EL (cell line): ENCODE results near the gene UPK3BL1.
"Not testable (repeated sequence)": the region's sequence is repeated elsewhere in the genome, so short reads cannot be mapped to it uniquely, and the experiment has no call there.

Experiments
- DNase-seq: peaks from one replicate; pipeline ENCODE4 v3.0.0-alpha.2; 2016

Gene UPK3BL1

DNA sequence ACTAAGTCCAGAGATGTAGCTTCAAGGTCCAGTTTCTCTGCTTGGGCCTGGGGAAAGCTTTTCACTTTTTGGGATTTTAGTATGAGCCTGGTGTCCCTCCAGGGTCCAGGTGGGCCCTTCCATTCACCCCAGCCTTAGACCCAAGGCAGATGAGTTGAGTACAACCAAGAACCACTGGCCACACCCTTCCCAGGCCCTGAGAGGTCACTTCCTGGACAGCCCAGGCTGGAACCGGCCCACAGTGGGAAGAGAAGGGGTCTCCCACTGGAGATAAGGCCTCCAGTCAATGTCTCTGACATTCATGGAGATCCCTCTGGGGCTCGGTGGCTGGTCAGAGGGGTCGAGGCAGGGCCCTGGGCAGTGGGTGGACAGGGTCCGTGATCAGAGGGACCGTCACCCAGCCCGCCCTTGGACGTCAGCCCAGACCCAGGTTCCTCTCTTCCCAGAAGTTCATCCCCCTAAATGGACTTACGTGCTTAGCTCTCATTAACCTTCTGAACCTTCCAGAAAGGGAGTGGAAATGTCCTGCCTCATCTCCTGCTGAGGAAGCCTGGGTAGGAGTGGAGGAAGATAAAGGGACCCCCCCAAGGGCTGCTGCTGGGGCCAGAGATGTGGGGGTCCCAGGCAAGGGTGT is 15.2 kb downstream of the UPK3BL1 start:
- not testable (repeated sequence) for DNase-seq

DNA sequence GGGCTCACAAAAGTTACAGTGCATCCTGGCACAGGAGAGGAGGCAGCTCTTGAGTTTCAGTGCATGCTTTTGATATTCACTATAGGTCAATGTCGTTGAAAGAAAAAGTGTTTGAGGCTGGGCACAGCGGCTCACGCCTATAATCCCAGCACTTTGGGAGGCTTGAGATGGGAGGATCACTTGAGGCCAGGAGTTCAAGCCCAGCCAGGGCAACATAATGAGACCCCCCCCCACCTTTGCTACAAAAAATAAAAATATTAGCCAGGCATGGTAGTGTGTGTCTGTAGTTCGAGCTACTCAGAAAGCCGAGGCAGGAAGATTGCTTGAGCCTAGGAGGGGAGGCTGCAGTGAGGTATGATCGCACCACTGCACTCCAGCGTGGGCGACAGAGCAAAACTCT is 24.5 kb downstream of the UPK3BL1 start:
- DNase-seq = peak; percentile 0

DNA sequence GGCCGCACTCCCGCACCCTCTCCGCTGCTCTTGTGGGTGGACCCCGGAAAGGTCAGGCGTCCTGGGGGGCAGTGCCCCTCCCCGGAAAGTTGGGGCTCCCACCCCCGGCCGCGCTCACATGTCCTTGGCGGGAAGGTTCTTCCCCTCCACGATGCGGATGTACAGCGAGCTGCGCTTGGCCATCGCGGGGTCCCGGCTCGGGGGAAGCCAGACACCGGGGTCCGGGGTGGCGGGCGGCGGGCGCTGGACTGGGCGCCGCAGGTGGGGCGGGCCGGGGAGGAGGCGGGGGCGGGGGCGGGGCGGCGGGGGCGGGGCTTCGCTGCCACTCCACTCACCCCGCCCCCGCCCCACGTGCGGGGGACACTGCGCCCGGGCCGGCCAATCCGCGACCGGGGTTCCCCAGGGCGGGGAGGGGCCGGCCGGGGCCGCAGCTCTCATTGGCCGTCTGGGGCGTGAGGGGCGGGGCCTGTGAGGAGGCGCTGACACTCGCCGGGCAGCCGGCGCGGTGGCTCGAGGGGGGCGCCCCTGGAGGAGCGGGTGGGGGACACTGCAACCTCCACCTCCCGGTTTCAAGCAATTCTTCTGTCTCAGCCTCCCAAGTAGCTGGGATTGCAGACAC is 26.0 kb downstream of the UPK3BL1 start, which contains the start of gene RASA4:
Gene RASA4, minus strand, starts transcription at position 250 of the 619 bp plus-strand sequence. Its CDS starts 67 bp downstream, at position 183.
- DNase-seq = peak; percentile 29

DNA sequence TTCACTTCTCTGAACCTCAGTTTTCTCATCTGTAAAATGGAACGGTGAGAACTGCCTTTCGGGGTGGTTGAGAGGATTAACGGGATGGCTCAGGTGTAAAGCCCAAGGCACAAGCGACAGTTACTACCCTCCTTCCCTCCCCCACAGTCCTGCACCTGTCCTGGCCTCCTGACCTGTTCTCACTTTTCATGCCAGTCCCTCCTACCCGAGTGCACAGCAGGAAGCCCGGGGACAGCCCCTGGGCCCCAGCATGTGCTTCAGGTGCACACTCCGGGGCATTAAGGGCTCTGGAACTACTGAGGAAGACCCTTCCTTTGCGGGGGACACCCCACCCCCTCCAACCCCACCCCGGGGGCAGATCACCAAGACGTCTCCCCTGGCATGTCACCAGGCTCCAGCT is 26.7 kb downstream of the UPK3BL1 start:
- DNase-seq = not testable (repeated sequence)

DNA sequence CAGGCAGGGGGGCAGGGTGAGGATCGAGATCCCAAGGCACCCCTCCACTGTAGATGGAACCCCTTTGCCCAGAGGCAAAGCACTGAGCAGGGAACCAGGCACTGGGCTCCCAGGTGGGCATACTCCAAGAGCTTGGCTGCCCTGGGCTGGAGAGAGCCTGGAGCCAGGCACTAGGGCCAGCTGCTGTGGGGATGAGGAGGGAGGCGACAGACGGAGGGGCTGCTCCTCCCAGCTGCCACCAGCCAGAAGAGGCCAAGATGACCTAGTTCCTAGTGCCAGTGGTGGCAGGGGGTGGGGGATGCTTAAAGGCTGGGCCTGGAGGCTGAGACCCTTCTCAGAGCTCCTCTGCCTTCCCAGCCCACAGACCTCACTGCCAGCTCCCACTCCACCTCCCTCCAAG is 27.7 kb downstream of the UPK3BL1 start:
- DNase-seq = not testable (repeated sequence)

DNA sequence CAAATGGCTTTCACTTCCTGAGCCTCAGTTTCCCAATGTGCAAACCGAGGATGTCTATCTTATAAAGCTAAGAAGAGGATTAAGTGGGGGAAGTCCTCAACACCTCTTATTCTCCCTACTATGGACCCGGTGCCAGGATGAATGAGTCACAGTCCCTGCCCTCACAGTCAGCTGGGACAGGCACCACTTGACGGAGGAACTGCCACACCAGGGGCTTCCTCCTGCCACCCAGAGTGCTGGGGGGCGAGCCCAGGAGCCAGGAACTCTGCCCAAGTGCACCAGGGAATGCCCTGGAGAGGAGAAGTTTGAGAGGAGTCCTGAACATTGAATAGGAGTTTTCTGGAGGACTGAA is 28.3 kb downstream of the UPK3BL1 start:
- DNase-seq = not testable (repeated sequence)

DNA sequence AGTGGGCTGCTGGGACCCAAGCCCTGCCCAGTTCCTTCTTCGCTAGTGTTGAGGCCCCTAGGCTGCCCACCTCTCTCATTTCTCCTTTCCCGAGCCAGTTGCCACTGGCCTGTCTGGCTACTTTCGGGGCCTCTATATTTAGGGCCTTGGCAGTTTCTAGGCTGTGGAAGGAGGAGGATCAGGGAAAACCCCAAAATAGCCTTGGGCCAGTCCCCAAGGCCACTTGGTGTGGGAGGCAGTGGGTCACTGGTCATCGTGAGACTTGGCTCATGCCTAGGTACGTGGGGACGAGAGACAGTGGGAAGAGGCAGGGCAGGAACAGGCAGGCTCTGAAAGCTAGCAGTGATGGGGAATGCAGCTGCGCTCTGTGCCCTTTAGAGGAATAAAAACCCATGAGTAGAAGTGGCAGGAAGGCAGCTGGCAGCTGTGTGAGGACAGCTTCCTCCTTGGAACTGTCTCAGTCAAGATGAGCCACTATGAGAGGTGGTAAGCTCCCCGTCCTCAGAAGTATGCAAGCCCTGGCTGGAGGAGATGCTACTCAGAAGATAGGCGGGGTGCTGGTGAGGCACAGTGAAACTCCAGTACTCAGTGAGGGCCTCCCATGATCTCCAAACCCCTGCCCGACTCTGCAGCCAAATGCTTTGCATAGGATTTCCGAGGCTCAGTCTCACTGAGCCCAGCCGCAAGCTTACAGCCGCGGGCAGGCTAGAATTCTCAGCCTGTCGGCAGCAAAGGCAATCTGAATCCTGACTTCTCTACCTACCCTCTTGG is 28.8 kb downstream of the UPK3BL1 start:
- DNase-seq = not testable (repeated sequence)

DNA sequence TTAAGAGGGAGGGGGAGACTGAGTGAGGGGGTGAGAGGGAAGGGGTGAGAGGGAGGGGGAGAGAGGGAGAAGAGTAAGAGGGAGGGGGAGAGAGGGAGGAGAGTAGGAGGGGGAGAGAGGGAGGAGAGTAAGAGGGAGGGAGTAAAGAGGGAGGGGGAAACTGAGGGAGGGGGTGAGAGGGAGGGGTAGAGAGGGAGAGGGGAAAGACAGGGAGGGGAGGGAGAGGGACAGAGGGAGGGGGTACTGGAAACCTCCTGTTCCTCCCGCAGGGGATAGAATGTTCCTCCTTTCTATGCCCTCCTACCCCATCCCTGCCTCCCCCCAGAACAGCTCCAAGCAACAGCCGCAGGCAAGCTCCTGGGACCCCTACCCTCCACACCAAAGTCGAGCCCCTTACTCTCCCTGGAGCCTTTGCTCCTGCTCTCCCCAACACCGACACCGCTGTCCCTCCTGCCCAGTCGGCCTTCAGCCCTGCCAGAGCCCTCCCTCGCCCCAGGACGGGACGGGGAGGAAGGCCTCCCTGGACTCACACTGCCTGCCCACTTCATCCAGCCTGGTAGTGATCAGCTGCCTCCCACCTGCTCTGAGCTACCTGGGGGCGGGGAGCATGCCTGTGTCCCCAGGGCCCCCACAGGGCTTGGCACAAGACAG is 30.8 kb downstream of the UPK3BL1 start:
- DNase-seq = peak; percentile 36

DNA sequence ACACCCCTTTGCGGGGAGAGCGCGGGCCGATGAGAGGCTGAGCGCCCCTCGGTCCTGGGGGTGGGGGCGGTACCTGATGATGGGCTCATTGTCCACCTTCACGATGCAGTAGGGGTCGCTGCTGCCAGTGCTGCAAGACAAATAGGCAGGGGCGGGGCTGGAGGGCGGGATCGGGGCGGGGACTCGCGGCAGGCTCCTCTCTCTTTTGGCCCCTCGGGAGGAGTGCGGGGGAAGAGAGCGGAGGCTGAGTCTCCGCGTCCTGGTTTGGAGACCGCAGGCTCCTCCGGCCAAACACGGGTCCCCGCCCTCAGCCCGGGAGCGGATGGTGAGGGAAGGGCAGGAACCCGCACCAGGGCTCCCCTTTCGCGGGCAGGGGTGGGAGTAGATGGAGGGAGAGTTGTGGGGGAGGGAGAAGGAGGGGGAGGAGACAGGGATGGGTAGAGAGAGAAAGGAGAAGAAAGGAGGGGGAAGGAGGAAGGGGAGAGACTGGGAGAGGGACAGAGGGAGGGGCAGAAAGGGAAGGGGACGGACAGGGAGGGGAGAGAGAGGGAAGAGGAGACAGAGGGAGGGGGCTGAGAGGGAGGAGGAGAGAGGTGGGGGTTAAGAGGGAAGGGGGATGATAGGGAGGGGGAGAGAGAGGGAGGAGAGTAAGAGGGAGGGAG is 31.4 kb downstream of the UPK3BL1 start:
- not testable (repeated sequence) for DNase-seq

DNA sequence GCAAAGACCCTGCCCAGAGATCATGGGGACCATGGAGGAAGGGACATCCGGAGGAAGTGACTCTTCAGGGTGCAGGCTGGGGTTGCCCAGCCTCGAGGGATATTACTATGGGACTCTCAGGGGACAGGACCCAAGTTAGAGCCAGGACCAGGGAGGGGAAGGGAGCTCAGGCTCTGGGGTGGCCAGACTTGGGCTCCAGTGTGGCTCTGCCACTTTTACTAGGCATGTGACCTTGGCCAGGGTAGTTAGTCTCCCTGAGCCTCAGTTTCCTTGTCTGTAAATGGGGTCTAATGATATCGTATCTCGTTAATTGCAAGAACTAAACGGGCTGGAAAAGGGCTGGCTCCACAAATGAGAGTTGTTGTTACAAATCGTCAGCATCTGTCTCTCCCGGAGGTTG is 32.1 kb downstream of the UPK3BL1 start:
- not testable (repeated sequence) for DNase-seq

DNA sequence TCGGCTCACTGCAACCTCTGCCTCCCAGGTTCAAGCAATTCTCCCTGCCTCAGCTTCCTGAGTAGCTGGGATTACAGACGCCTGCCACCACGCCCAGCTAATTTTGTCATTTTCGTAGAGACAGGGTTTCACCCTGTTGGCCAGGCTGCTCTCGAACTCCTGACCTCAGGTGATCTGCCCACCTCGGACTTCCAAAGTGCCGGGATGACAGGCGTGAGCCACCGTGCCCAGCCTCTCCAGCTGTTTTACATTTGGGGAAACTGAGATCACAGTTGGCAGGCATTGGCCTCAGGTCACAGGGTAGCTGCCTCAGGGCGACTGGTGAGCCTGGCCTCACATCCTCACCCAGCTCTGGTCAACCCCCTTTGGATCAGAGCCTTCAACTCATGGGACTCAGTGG is 32.9 kb downstream of the UPK3BL1 start:
- not testable (repeated sequence) for DNase-seq

DNA sequence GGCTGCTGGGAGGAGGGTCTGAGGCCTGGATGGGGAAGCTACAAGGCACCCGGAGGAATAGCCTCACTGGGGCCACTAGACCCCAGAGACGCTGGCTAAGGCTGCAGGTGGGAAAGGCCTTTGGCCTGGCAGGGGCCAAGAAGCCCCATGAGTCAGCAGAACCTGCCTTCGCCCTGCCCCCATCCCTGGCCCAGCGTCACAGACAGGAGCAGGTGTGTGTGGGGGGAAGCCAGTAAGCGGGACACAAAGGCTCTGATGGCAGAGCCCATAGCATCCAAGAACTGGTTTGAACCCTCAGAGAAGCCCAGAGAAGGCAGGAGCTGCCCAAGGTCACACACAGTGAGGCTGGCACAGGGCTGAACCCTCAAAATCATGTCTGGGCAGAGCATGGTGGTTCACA is 35.7 kb downstream of the UPK3BL1 start:
- not testable (repeated sequence) for DNase-seq

DNA sequence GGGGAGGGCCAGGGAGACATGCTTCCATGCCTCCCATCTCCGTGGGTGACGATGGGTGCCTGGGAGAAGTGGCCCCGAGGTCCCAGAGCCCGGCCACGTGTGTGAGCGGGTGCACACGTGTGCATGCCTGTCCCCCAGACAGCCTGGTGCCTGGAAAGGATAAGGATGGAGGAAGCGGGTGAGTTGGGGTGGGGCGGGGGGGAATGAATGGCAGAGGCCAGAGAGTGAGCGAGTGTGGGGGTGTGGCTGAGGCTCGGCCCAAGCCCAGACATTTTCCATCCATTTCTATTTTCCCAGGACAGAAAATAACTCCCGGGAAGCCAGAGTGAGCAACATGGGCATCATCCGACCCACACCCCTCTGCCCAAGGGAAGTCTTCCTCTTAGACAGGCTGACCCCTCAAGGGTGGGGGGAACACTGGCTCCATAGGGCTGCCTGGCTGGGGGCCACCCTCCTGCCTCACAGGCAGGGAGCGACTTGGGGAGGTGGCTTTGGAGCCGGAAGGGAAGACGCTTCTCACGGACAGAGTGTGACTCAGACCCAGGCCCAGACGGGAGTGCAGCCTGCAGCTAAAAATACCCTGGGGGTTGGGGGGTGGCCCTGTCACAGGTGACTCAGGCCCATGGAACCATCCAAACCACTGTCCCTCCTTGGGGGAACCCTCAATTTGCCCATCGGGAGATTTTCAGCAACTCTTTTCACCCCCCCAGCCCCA is 38.0 kb downstream of the UPK3BL1 start:
- DNase-seq = not testable (repeated sequence)

DNA sequence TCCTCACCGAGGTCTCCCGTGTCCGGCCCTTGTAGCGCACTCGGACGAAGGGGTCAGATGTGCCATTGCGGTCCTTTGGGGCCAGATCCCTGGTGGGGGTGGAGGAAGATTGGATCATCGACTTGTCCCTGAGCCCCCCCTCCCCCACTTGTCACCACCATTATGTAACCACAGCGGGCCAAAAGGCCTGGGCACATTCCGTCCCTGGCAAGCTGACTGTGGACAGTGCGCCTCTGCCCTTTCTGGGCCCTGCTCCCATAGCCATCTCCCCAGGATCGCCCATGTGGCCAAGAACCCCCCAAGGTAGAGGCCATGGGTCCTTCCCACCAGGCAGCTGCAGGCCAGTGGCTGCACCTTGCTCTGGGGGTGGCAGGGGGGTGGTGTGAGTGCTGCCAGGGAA is 40.3 kb downstream of the UPK3BL1 start:
- not testable (repeated sequence) for DNase-seq

DNA sequence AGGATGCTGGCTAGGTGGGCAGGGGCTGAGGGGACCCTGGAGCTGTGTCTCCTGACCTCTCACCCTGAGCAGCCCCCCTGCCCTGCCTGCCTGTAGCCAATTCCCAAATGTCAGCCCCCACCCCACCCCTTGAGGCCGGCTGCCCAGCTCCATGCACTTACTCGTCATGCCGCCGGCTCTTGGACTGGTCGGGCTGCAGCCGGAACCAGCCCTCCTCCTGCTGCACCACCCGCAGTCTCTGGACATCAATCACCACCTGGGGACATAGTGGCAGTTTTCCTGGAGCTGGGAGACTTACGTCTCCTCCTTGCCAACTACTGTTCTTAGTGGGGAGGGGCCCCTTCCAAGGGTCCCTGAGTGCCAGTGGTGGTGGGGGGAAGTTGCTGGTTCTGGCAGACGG is 42.9 kb downstream of the UPK3BL1 start:
- not testable (repeated sequence) for DNase-seq

DNA sequence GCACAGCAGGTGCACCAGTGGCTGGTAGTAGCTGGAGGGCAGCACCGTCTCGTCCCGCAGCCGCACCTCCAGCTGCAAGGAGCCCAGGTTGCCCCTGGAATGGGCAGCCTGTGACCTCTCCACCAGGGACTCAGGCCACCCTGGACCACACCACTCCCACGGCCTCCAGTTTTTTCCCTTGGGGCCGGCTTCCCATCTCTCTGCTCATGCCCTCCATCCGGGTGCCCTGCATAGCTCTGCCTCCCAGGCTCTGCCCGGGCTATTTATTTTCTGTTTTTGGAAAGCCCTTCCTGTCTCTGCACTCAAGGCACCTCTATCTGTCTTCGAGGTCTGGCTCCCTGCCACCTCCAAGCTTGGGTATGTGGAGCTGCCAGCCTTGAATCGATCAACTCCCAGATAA is 46.6 kb downstream of the UPK3BL1 start:
- not testable (repeated sequence) for DNase-seq

DNA sequence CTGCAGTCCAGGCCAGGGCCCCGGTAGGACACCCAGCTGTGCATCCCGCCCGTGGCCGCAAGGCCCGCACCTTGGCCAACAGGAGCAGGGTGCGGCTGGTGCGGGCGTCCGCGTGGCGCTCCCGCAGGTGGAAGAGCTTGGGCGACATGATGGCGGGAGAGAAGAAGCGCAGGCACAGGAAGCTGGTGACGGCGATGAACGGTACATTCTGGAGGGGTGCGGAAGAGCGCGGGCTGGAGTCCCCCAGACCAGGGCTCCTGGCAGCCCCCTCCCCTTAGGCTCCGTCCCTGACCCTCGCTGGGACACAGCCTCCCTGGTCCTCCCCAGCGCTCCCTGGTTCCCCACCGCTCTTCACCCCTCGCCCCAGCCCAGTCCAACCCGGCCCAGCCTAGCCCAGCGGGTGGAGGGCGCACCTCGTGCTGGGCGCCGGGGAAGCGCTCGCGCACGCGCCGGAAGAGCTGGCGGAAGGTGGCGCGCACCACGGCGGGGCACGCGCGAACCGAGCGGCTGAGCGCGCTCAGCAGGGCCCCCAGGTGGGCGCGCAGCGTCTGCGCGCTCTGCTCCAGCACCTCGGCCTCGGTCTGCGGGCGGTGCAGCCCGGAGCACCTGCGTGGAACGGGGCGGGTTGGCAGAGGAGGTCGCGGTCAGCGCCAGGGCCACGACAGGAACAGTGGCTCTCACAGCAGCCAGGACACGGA is 48.8 kb downstream of the UPK3BL1 start:
- DNase-seq = not testable (repeated sequence)

DNA sequence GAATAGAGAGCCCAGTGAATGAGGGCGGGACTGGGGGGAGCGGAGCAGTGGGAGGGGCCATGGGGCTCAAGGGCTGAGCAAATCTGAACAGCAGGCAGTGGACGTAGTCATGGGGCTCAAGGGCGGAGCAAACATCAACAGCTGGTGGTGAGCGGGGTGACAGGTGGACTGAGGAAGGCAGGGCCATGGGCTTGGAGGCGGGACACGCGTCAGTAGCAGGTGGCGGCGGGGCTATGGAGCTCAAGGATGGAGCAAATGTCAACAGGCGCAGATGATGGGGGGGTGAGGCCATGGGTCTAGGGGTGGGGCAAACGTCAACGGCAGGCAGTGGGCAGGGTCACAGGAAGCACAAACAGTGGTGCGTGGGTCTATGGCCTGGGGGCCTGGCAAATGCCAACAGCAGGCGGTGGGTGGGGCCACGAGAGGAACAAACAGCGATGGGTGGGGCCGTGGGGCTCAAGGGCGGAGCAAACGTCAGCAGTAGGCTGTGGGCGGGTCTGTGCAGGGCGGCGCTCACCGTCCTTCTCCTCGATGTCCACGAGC is 50.0 kb downstream of the UPK3BL1 start:
- DNase-seq = not testable (repeated sequence)

DNA sequence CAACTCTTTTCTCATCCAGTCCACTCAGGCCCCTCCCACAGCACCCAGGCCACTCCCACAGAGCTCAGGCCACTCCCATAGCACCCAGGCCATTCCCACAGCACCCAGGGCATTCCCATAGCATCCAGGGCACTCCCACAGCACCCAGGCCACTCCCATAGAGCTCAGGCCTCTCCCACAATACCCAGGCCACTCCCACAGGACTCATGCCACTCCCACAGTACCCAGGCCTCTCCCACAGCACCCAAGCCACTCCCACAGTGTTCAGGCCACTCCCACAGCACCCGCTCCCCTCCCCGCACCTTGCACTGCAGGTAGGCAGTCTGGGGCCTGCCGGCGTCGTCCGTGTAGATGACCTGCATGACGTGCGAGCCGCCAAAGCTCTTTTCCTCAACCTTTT is 52.7 kb downstream of the UPK3BL1 start:
- DNase-seq = not testable (repeated sequence)
